ENCODE results near the gene TRABD2B.

TRABD2B gene

GRCh38 chr1:48040154-48040553 is 43.0 kb upstream of the TRABD2B start:
- no peak overlapping the region for H3K27ac ChIP-seq (ENCODE audit: extremely low read depth, low read depth, low read length)
- CTCF ChIA-PET = interaction anchor here (0.6 to 5.3 kb wide), 4 partner anchors 9 to 42 kb away, joined by 4 to 39 read pairs (median 6); partner anchors contain the start of gene TRABD2B
- H3K36me3 ChIP-seq (ENCODE audit: control insufficient read depth in 2 of 2, insufficient read depth in 1 of 2, low read length in 2 of 2) = no peaks in the 10 kb centered on the region
- peaks cover 18% of the 10 kb centered on the region for H3K4me1 ChIP-seq (ENCODE audit: control insufficient read depth, insufficient read depth, low read length)
- TF ChIP-seq ZNF621 (tag by site-specific recombination; IDR thresholded peaks at IDR 0.05) (no peak), ZNF521 (tag by site-specific recombination; IDR thresholded peaks at IDR 0.05) (no peak), ZNF366 (tag by site-specific recombination; conservative IDR thresholded peaks at IDR 0.05) (no peak), ZNF692 (tag by site-specific recombination; IDR thresholded peaks at IDR 0.05) (no peak), ZNF23 (tag by site-specific recombination; IDR thresholded peaks at IDR 0.05; ENCODE audit: borderline replicate concordance) (no peak), ZNF140 (tag by site-specific recombination; IDR thresholded peaks at IDR 0.05) (no peak), ZNF670 (tag by site-specific recombination; IDR thresholded peaks at IDR 0.05; ENCODE audit: low read depth) (no peak), ZNF549 (tag by site-specific recombination; IDR thresholded peaks at IDR 0.05) (no peak), ZSCAN18 (tag by site-specific recombination; IDR thresholded peaks at IDR 0.05) (no peak), HIC1 (tag by site-specific recombination; IDR thresholded peaks at IDR 0.05) (no peak), ZSCAN16 (tag by site-specific recombination; IDR thresholded peaks at IDR 0.05) (no peak), ZNF473 (tag by site-specific recombination; IDR thresholded peaks at IDR 0.05) (no peak), ZNF398 (tag by site-specific recombination; IDR thresholded peaks at IDR 0.05) (no peak), ZNF513 (tag by site-specific recombination; IDR thresholded peaks at IDR 0.05) (no peak), ZNF324 (tag by site-specific recombination; IDR thresholded peaks at IDR 0.05) (no peak), ZNF133 (tag by site-specific recombination; IDR thresholded peaks at IDR 0.05) (no peak)
- POLR2A ChIA-PET = no interaction called here
- H3K4me3 ChIP-seq (ENCODE audit: low read depth, low read length) = no peak overlapping the region
- no peaks in the 10 kb centered on the region for H3K9me3 ChIP-seq (ENCODE audit: control insufficient read depth, insufficient read depth, low read depth, low read length)
